ENCODE results near the gene COL4A2.

DNA sequence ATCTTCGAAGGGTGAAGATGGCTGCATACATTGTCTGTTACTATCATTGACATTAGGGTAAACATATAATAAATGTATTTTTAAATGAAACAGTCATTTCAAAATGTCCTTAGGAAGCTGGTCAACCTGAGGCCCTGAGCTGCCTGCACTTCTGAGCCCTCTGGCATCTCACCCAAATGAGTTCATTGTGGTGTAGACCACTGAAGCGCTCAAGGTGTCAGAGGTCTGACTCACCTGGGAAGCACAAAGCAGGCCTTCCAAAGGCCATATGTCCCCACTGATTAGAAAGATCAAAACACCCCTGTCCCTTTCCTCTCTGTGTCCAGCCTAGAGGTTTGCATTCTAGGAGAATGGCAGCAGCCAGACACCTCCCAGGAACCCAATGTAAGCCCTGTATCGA, 59.6 kb downstream of the COL4A2 start:
- TF ChIP-seq, protein P1, sequence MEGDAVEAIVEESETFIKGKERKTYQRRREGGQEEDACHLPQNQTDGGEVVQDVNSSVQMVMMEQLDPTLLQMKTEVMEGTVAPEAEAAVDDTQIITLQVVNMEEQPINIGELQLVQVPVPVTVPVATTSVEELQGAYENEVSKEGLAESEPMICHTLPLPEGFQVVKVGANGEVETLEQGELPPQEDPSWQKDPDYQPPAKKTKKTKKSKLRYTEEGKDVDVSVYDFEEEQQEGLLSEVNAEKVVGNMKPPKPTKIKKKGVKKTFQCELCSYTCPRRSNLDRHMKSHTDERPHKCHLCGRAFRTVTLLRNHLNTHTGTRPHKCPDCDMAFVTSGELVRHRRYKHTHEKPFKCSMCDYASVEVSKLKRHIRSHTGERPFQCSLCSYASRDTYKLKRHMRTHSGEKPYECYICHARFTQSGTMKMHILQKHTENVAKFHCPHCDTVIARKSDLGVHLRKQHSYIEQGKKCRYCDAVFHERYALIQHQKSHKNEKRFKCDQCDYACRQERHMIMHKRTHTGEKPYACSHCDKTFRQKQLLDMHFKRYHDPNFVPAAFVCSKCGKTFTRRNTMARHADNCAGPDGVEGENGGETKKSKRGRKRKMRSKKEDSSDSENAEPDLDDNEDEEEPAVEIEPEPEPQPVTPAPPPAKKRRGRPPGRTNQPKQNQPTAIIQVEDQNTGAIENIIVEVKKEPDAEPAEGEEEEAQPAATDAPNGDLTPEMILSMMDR (optimal IDR thresholded peaks at IDR 0.05 in 1 of 3, IDR thresholded peaks at IDR 0.05 in 1 of 3, conservative IDR thresholded peaks at IDR 0.05 in 1 of 3; ENCODE audit: extremely low read depth in 1 of 3, insufficient read depth in 2 of 3, low read length in 3 of 3), result no peak
- TF ChIP-seq EZH2 (IDR thresholded peaks at IDR 0.05; ENCODE audit: low read length), result no peak

All from keratinocyte (primary cell).